Neural cell (in vitro differentiated cells): Measurements from ENCODE around the gene GVQW3.

Source experiments
- CTCF ChIP-seq: fragments of 450-650 bp; IDR thresholded peaks from 2 replicates; pipeline ENCODE4 v1.5.1; 2014; ENCODE audit warnings: antibody characterized with exemption, mild to moderate bottlenecking, moderate library complexity; ENCODE audit not compliant: poor library complexity, severe bottlenecking
- MXI1 ChIP-seq: fragments of 450-650 bp; conservative IDR thresholded peaks from 2 replicates; pipeline ENCODE4 v1.6.1; 2014; ENCODE audit warnings: antibody characterized with exemption, mild to moderate bottlenecking; ENCODE audit not compliant: poor library complexity, severe bottlenecking
- POLR2AphosphoS5 ChIP-seq: IDR thresholded peaks from 2 replicates; pipeline ENCODE4 v1.6.1; 2012
- RAD21 ChIP-seq: fragments of 450-650 bp; conservative IDR thresholded peaks from 2 replicates; pipeline ENCODE4 v1.6.1; 2014; ENCODE audit warnings: antibody characterized with exemption, mild to moderate bottlenecking, moderate library complexity

GRCh38 chr11:76408171-76408965, 27.2 kb downstream of the GVQW3 start:
- TF ChIP-seq CTCF (no peak), RAD21 (no peak), MXI1 (no peak), POLR2AphosphoS5 (no peak)
